Measurements from ENCODE around the gene AGBL3. TPM values are rescaled to one million over a fixed set of nuclear protein-coding genes. Genes with fewer than 3 reads are reported as not detected.

The AGBL3 gene
- total RNA-seq, 1 donor = 2.2 TPM

GRCh38 chr7:134999136-134999535, 12.8 kb downstream of the AGBL3 start:
- no peak for DNase-seq (ENCODE audit: insufficient read length, low spot score, missing footprints)
- Histone ChIP-seq H2AFZ (ENCODE audit: low read length) (no peak overlapping the region), H3K4me2 (ENCODE audit: insufficient read depth, low read length) (no peak overlapping the region), H3K4me1 (ENCODE audit: insufficient read depth, low read length) (no peaks in the 10 kb centered on the region), H3K79me2 (ENCODE audit: insufficient read depth, low read length) (no peaks in the 10 kb centered on the region), H3K4me3 (ENCODE audit: insufficient read depth, low read length) (no peak overlapping the region), H3K27me3 (ENCODE audit: insufficient read depth, low read length) (no peaks in the 10 kb centered on the region), H4K20me1 (ENCODE audit: insufficient read depth, low read length) (no peaks in the 10 kb centered on the region), H3K9me3 (ENCODE audit: low read depth, low read length) (no peaks in the 10 kb centered on the region), H3K27ac (ENCODE audit: low read depth, low read length) (no peak overlapping the region), H3K36me3 (ENCODE audit: insufficient read depth, low read length) (no peaks in the 10 kb centered on the region)
- TF ChIP-seq CTCF (IDR thresholded peaks at IDR 0.05; ENCODE audit: extremely low read depth, low read depth, low read length) = no peak

- Histone ChIP-seq H3K79me2 (ENCODE audit: insufficient read depth, low read length) (no peaks in the 10 kb centered on the region), H3K4me1 (ENCODE audit: insufficient read depth, low read length) (no peaks in the 10 kb centered on the region), H3K4me2 (ENCODE audit: insufficient read depth, low read length) (no peak overlapping the region), H3K36me3 (ENCODE audit: insufficient read depth, low read length) (no peaks in the 10 kb centered on the region), H2AFZ (ENCODE audit: low read length) (no peak overlapping the region), H3K9me3 (ENCODE audit: low read depth, low read length) (no peaks in the 10 kb centered on the region), H3K27ac (ENCODE audit: low read depth, low read length) (no peak overlapping the region), H3K4me3 (ENCODE audit: insufficient read depth, low read length) (no peak overlapping the region), H4K20me1 (ENCODE audit: insufficient read depth, low read length) (no peaks in the 10 kb centered on the region), H3K27me3 (ENCODE audit: insufficient read depth, low read length) (no peaks in the 10 kb centered on the region)
- DNase-seq (ENCODE audit: insufficient read length, low spot score, missing footprints) = no peak
- no peak for TF ChIP-seq CTCF (IDR thresholded peaks at IDR 0.05; ENCODE audit: extremely low read depth, low read depth, low read length)
Observed at GRCh38 chr7:135001390-135002165, 15.3 kb downstream of the AGBL3 start.

- DNase-seq (ENCODE audit: insufficient read length, low spot score, missing footprints) = no peak
- Histone ChIP-seq H3K27ac (ENCODE audit: low read depth, low read length) (no peak overlapping the region), H3K79me2 (ENCODE audit: insufficient read depth, low read length) (no peaks in the 10 kb centered on the region), H4K20me1 (ENCODE audit: insufficient read depth, low read length) (no peaks in the 10 kb centered on the region), H3K4me3 (ENCODE audit: insufficient read depth, low read length) (no peak overlapping the region), H3K4me2 (ENCODE audit: insufficient read depth, low read length) (no peak overlapping the region), H3K36me3 (ENCODE audit: insufficient read depth, low read length) (no peaks in the 10 kb centered on the region), H3K27me3 (ENCODE audit: insufficient read depth, low read length) (no peaks in the 10 kb centered on the region), H2AFZ (ENCODE audit: low read length) (no peak overlapping the region), H3K9me3 (ENCODE audit: low read depth, low read length) (no peaks in the 10 kb centered on the region), H3K4me1 (ENCODE audit: insufficient read depth, low read length) (no peaks in the 10 kb centered on the region)
- no peak for TF ChIP-seq CTCF (IDR thresholded peaks at IDR 0.05; ENCODE audit: extremely low read depth, low read depth, low read length)
Observed at GRCh38 chr7:135012229-135012628, 25.9 kb downstream of the AGBL3 start.

GRCh38 chr7:135023622-135024021, 37.3 kb downstream of the AGBL3 start:
- no peaks in the 10 kb centered on the region for H4K20me1 ChIP-seq (ENCODE audit: insufficient read depth, low read length)
- H3K79me2 ChIP-seq (ENCODE audit: insufficient read depth, low read length) = no peaks in the 10 kb centered on the region
- no peaks in the 10 kb centered on the region for H3K36me3 ChIP-seq (ENCODE audit: insufficient read depth, low read length)
- no peak for DNase-seq (ENCODE audit: insufficient read length, low spot score, missing footprints)
- no peak overlapping the region for H2AFZ ChIP-seq (ENCODE audit: low read length)
- no peaks in the 10 kb centered on the region for H3K27me3 ChIP-seq (ENCODE audit: insufficient read depth, low read length)
- H3K4me1 ChIP-seq (ENCODE audit: insufficient read depth, low read length) = no peaks in the 10 kb centered on the region
- H3K9me3 ChIP-seq (ENCODE audit: low read depth, low read length) = no peaks in the 10 kb centered on the region
- H3K4me2 ChIP-seq (ENCODE audit: insufficient read depth, low read length) = no peak overlapping the region
- no peak overlapping the region for H3K4me3 ChIP-seq (ENCODE audit: insufficient read depth, low read length)
- H3K27ac ChIP-seq (ENCODE audit: low read depth, low read length) = no peak overlapping the region
- no peak for TF ChIP-seq CTCF (IDR thresholded peaks at IDR 0.05; ENCODE audit: extremely low read depth, low read depth, low read length)

Measured in osteoblast (primary cell).